ENCODE measurements around the gene SLC25A23. TPM values are rescaled to one million over a fixed set of nuclear protein-coding genes. Genes with fewer than 3 reads are reported as not detected.
A peak's percentile ranks its signal among the peaks of the same experiment; 100 is the strongest.

Gene SLC25A23
- total RNA-seq, 1 experiment from 2014 or later = 18.7 TPM

- H3K27me3 ChIP-seq (ENCODE audit: control insufficient read depth, insufficient read depth, low read length) = no peaks in the 10 kb centered on the region
- DNase-seq (ENCODE audit: low read depth, low spot score) (no peak), ATAC-seq (no peak)
- no peak overlapping the region for H3K27ac ChIP-seq (ENCODE audit: low read length)
- in situ Hi-C loops (cut with HindIII; ENCODE audit: low pct_unique_long_range_greater_than_20kb, low sequenced_read_pairs) = no loop called here
- no TSS peak for BruUV-seq (replicated peaks)
- peaks cover 3% of the 10 kb centered on the region for H3K4me1 ChIP-seq (ENCODE audit: control insufficient read depth, insufficient read depth, low read length)
- H3K4me3 ChIP-seq (ENCODE audit: low read depth in 2 of 2, low read length in 2 of 2) = no peak overlapping the region
- CTCF ChIA-PET = no interaction called here
- H3K36me3 ChIP-seq (ENCODE audit: control insufficient read depth, insufficient read depth, low read length) = peaks cover 4% of the 10 kb centered on the region; the same call in 1 of the 2 replicates
- POLR2A ChIA-PET = interaction anchor here (0.5 kb wide), 1 partner anchor 419 kb away, joined by 5 read pairs; no protein-coding TSS in a partner anchor
- no peak for TF ChIP-seq CTCF (IDR thresholded peaks at IDR 0.05)
- TF ChIP-seq TCF7L2 (IDR thresholded peaks at IDR 0.05; ENCODE audit: low read depth, low read length) = no peak
- intact Hi-C loops (cut with micrococcal nuclease; ENCODE audit: unreplicated experiment) = no loop called here
- H3K9me3 ChIP-seq (ENCODE audit: control insufficient read depth, insufficient read depth, low read depth, low read length) = no peaks in the 10 kb centered on the region
Measured at GRCh38 chr19:6465006-6465405, 5.4 kb upstream of the SLC25A23 start.

GRCh38 chr19:6464070-6464873 is 4.7 kb upstream of the SLC25A23 start, which contains the start of gene CRB3:
CRB3 (plus strand) TSS chr19:6464271; CDS start chr19:6464702, 431 bp downstream.
- Histone ChIP-seq H3K27ac (ENCODE audit: low read length) (no peak within 1 kb of the TSS), H3K36me3 (ENCODE audit: control insufficient read depth, insufficient read depth, low read length) (peaks cover 4% of the 10 kb centered on the region; the same call in 1 of the 2 replicates), H3K27me3 (ENCODE audit: control insufficient read depth, insufficient read depth, low read length) (no peaks in the 10 kb centered on the region), H3K4me1 (ENCODE audit: control insufficient read depth, insufficient read depth, low read length) (peaks cover 3% of the 10 kb centered on the region), H3K4me3 (ENCODE audit: low read depth in 2 of 2, low read length in 2 of 2) (peak within 1 kb of the TSS; percentile 17 to 26; a peak in 3 of 4 replicates), H3K9me3 (ENCODE audit: control insufficient read depth, insufficient read depth, low read depth, low read length) (no peaks in the 10 kb centered on the region)
- ATAC-seq (no peak), DNase-seq (ENCODE audit: low read depth, low spot score) (no peak)
- ChIA-PET POLR2A (no interaction called here), CTCF (interaction anchor here (0.6 kb wide), 1 partner anchor 152 kb away, joined by 6 read pairs; no protein-coding TSS in a partner anchor)
- BruUV-seq (replicated peaks) = no TSS peak
- in situ Hi-C loops (cut with HindIII; ENCODE audit: low pct_unique_long_range_greater_than_20kb, low sequenced_read_pairs) (no loop called here), intact Hi-C loops (cut with micrococcal nuclease; ENCODE audit: unreplicated experiment) (no loop called here)
- TF ChIP-seq CTCF (IDR thresholded peaks at IDR 0.05) (no peak), TCF7L2 (IDR thresholded peaks at IDR 0.05; ENCODE audit: low read depth, low read length) (no peak), REST (IDR thresholded peaks at IDR 0.05; ENCODE audit: insufficient read depth in 1 of 2, low read depth in 2 of 2, low read length in 1 of 2) (no peak), POLR2AphosphoS5 (IDR thresholded peaks at IDR 0.05; ENCODE audit: low read depth, low read length) (no peak), SIN3A (IDR thresholded peaks at IDR 0.05; ENCODE audit: borderline replicate concordance, insufficient read depth, low read depth, low read length) (no peak)
